GM18951 (cell line): ENCODE data around the gene CACNA2D4.

ENCODE experiments used
- POLR2A ChIP-seq: IDR thresholded peaks from 4 replicates; pipeline ENCODE4 v1.6.1; 2011; ENCODE audit warnings: mild to moderate bottlenecking; ENCODE audit not compliant: insufficient read length, insufficient read depth; ENCODE audit errors: extremely low read depth
- in situ Hi-C: fragments of 300-500 bp; cut with MboI; formaldehyde crosslinking; loops from one replicate; pipeline ENCODE4 v1.12.0; 2022; ENCODE audit warnings: low sequenced_read_pairs, mixed read lengths, inconsistent platforms; ENCODE audit not compliant: unreplicated experiment

The CACNA2D4 gene

DNA sequence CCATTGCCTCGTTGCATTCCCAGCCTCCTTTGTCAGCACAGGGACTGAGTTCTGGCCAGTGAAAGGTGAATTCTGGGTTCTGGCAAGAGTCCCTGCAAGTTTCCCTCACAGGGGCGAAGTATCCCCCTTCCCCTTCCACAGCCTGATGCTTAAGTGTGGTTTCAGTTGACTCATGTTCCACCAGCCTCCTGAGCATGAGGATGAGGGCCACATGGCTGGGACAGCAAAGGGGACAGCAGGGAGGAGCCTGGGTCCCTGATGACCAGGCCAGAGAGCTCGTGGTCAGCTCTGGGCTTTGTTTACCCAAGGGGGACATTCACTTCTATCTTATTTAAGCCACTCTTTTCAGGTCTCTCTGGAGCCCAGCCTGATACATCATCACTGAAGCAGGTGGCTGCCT lies 36.5 kb downstream of the CACNA2D4 start:
- TF ChIP-seq POLR2A, result no peak
- in situ Hi-C loops, result no loop called here

DNA sequence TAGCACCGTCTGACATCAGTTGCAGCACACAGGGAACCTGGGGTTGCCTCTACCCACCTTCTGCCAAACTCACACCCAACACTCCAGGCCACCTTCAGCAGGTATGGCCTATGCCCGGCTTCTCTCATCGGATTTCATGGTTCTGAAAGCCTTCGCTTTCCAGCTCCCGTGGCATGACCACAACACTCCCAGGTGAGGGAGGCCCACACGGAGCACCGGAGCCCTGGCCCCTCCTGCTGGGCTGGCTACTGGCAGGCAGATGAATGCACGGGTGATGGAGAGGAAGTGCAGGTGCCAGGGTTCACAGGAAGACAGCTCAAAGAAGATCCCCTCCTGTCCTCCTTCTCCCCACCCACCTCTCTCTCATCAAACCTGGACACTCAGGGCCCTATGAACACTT lies 37.2 kb downstream of the CACNA2D4 start:
- TF ChIP-seq POLR2A, result no peak
- in situ Hi-C loops, result no loop called here

DNA sequence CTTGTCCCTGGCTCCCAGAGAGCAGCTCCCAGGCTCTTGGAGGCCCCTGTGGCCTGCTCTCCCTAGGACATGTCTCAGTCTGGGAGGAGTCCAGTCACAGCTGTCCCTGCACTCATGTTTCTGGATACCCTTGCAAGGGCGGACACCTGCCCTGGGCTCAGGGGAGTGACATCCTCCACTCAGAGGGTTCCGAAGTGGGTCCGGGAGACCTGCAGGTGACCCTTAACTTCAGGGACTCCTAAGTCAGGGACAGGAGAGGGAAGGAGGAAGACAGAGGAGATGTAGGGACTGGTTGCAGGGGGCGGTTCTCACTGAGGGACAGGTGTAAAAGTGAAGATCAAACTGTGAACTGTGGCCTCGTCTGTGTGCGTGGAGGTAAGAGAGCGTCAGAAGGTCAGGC lies 37.6 kb downstream of the CACNA2D4 start:
- TF ChIP-seq POLR2A, result no peak
- in situ Hi-C loops, result no loop called here

DNA sequence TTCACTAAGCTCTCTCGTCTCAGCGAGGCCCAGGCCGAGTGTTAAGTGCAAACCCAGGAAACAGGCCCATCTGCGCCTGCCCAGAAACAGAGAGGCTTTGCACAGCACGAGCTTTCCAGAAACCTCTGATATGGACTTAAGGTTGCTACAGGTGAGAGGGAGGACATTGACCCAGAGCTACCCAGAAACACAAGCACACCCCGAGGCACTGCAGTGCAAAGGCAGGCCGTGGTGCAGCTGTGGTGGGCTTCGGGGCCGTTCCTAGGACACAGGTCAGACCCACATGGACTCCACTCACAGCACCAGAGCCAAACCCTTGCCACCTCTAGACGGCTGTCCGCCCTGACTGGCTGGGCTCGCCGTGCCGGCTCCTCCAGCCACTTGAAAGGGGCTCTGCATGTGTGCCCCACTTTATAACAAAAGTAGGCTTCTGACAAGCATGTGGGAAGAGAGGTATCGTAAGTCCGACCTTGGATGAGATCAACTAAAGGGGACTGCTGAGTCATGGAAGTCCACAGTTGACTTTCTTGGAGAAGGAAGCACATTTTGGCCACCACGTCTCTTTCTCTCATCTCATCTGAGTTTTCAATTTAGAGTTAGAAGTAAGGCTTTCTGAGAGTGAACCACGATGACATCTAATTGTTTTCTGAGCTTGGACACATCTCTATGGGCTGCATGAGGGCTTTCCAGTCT lies 38.2 kb downstream of the CACNA2D4 start:
- no peak for TF ChIP-seq POLR2A
- in situ Hi-C loops, result no loop called here

DNA sequence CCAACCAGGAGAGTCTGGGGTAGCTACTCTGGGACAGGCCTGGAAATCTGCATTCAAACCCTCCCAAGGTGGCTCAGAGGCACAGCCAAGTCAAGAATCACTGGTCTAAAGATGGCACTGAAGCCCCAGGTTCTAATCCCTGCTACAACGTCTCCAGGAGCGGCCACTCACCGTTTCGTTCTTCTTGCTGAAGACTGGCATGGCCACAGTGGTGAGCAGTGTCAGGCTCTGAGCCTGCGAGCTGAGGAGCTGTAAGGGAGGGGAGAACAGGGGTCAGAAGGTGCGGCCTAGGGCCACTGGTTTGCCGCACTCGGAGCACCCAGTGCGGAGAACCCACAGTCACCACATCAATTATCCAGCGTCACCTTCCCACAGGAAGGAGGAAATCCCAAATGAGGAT lies 38.8 kb downstream of the CACNA2D4 start:
- in situ Hi-C loops, result no loop called here
- no peak for TF ChIP-seq POLR2A

DNA sequence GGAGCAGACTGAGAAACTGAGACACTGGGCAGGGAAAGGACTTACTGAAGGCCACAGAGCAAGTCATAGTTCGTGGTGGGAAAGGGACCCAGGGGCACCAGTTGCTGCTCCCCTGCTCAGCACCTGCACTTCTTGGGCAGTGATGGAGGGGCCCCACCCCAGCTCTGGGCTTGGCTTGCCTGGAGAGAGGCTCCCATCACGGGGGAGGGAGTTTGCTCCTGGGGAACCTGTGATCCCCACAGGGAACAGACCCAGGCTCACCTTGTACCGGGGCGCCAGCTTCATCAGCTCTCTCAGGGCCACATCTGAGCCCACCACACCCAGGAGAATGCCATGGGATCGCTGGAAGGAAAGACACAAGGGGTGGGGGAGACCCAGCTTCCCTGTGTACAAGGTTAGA lies 39.8 kb downstream of the CACNA2D4 start:
- in situ Hi-C loops, result no loop called here
- no peak for TF ChIP-seq POLR2A

DNA sequence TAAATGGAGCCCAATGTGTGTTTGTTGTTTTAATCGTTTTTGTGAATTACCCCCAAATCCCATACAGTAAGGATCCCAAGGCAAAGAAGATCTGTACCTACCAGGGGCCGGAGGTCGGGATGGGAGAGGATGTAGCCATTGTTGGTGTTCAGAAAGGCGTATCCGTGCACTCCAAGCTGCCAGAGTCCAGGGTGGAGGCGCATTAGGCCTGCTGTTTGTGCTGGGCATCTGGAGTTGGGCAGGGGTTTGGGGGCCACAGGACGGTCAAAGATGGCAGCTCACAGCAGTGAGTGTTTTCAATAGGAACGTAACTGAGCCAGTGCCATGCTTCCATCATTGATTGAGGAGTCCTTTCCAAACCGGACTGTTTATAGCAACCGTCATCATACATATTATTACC lies 40.2 kb downstream of the CACNA2D4 start:
- no peak for TF ChIP-seq POLR2A
- in situ Hi-C loops, result no loop called here

DNA sequence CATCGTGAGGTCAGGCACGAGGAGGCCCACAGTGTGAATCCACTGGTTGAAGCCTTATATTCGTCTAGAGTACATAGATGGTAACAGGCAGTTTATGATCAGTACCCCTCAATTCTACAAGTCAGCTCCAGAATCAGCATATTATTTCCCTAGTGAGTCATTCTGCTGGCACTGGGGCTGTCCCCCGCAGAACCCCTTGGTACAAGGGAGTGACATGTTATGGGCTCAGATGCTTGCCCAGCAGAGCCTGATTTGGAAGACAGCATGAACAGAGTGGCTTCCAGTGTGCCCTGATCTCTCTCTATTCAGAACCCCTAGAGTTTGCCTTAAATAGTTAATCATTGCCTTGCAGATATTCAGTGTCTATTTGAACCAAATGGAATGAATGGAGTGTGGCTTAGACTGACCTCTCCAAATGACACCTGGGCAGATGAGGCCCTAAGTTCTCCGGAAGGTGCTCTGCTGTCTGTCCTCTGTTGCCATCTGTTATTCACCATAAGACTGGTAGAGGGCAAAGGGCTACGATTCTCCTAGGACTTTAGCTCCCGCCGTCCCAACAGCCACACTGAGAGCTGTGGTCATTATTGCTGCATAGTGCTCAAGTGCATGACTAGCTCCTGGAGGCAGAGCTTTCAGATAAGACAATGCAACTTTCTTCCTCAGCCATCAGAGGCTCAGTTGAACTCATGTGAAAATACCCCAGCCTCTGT lies 41.1 kb downstream of the CACNA2D4 start:
- in situ Hi-C loops, result no loop called here
- TF ChIP-seq POLR2A, result no peak

DNA sequence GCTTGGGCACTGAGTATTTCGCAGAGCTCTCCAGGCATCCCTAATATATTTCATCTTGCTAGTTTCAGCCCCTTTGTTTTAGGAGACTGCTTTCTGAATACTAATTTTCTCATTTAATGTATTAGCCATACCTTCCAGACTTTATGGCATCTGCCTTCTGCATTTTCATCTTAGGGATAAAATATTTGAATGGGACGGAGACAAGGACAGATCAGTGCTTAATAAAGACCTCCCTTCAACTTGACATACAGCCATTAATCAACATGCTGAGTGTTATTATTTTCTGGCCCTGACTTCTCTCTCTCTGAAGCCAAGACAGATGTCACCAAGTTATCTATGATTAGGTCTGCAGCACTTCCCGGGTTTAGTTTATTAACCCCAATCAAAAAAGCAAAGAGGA lies 42.4 kb downstream of the CACNA2D4 start:
- in situ Hi-C loops, result no loop called here
- no peak for TF ChIP-seq POLR2A

DNA sequence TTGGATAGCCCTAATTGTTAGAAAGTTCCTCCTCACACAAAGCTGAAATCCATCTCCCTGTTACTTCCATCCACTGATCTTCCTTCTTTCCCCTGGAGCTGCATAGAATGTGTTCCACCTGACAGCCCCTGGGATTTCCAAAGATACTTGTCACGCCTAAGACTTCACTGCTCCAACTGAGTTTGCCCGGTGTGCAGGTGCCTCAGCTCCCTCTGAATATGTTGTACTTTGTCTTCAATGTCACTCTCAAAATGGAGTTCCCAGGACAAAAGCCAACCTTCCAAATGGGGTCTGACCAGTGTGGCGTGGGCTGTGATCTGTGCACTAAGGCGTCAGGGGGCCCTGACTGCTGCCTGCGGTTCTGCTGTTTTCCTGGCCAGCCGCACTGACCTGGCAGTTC lies 42.8 kb downstream of the CACNA2D4 start:
- in situ Hi-C loops, result no loop called here
- no peak for TF ChIP-seq POLR2A

DNA sequence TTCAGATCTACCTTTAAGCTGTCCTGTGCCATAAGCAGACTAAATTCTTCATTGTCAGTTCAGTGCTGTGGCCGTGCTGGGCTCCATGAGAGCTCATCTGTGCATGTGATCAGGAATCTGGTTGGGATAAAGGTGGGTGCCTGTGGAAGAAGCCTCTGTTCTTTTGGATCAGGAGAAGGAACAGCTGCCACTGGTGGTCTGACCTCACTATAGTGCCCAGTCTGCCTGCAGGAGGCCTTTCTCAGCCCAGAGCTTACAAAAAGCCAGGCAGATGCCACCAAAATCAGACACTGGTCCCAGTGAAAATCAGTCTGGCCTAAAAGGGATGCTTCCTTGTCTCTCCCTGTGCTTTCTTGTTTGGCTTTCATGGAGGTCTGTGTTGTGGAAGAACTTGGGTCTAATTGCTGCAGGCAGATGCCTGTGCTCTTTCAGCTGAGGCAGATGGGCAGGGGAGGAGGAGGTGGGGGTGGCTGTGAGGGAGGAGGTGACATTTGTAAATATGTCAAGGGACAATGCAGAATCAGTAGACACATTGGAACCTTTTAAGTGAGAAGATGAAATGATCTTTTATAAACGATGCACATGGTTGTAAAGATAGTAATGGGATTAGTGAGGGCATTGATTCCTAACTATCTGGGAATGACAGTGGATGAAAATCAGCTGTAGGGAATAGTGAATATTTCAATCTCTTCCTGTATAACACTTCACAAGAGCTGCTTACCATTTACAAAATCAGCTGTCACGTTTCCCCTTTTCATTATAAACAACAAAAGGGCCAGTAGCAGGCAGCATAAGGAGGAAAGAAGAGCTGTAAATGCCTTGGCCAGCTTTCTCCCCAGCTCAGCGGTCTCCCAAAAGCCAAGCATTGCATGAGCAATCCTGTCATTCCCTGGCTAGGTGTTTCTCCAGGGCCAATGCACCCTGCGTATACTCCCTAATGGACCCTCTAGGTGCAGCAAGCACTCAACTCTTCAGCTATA lies 44.6 kb downstream of the CACNA2D4 start:
- TF ChIP-seq POLR2A, result no peak
- in situ Hi-C loops, result no loop called here

DNA sequence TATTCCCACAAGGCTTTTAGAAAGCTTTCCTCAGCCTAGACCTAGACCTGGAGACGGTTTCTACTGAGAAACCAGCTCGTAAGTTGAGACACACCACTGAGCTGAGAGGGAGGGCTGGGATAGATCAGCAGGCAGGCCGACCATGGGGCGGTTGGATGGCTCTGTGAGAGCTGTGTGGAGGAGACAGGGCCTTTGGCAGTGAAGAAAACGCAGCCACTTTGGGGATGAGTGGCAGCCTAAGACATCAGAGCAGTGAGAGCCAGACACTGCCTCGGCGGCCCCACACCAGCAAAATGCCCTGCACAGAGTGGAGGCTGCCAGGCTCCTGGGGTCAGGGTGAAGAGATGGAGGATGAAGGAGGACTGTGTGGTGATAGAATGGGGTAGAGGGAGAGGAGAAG lies 46.0 kb downstream of the CACNA2D4 start:
- TF ChIP-seq POLR2A, result no peak
- in situ Hi-C loops, result no loop called here

DNA sequence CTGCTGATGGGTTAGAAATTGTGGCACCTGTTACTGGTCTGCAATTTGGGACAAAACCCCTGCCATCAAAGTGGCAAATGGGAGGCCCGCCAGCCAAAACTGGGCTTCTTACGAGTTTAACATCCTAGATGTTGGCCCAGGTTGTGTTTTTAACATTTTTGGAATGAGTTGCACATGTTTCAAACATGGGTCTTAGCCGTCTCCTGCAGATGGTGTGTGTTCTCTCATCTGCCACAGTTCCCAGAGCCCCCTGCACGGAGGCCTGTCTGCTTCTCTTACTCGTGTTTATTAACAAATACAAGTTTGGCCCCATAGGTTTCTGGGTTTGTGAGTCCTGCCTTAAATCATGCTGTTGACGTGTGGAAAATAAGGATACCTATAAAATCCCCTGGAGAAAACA lies 46.5 kb downstream of the CACNA2D4 start:
- TF ChIP-seq POLR2A, result no peak
- in situ Hi-C loops, result no loop called here
